ENCODE results near the gene CCDC12.
A peak's percentile ranks its signal among the peaks of the same experiment; 100 is the strongest.

CCDC12 gene

DNA sequence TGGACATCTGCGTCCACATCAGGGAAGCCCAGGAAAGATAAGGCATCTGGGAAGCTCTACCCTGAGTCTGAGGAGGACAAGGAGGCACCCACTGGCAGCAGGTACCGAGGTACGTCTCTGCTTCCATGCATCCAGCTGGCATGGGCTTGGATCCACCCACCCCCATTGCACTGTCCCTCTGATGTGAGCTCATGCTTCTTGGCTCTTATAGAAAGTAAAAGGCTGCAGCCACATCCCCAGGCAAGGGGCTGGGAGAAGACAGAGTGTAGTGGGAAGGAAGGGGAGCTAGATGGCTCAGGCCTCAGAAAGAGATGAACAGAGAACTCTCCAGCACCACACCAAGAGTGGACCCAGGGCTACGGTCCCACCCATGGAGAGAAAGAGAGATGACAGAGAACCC lies 80.8 kb downstream of the CCDC12 start:
- no peak for DNase-seq (ENCODE audit: low read depth in 2 of 3, low spot score in 1 of 3)

DNA sequence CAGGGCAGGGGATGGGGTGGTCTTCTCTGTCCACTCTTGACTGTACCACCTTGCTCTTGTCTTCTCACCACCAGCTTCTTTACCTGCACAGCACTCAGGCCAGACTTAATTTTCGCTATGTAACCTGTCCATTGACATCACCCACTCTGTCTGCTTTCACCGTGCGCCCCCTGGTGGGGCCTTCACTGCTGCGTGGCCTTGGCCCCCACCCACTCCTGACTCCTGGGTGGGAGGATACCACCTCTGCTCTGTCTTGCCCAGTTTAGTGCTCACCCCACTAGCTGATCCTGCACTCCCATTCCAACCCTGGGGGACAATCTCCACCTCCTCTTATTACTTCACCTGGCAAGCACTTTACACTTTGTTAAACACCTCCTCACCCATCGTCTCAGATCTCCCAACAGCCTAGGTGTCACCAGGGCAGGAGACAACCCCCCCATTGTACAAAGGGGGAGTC lies 81.3 kb downstream of the CCDC12 start:
- peak; percentile 51 to 74 (median 71) for DNase-seq (ENCODE audit: low read depth in 2 of 3, low spot score in 1 of 3)

DNA sequence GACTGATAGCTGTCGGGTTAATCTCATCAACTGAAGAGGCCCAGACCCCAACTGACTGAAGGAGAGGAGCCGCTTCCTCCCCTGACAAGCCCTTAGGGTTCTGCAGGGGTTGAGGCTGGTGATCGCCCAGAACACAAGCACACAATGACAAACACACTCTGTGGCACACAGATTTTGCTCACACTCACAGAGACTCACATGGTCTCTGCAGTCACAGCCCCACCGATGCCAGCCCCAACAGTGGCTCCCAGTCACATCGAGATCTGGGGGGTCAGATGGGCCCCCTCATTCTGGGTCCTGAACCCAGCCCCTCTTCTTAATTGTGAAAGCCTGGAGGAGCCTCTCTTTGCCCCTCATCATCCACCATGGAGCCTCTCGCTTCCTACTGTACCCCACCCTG lies 82.3 kb downstream of the CCDC12 start:
- no peak for DNase-seq (ENCODE audit: low read depth in 2 of 3, low spot score in 1 of 3)

DNA sequence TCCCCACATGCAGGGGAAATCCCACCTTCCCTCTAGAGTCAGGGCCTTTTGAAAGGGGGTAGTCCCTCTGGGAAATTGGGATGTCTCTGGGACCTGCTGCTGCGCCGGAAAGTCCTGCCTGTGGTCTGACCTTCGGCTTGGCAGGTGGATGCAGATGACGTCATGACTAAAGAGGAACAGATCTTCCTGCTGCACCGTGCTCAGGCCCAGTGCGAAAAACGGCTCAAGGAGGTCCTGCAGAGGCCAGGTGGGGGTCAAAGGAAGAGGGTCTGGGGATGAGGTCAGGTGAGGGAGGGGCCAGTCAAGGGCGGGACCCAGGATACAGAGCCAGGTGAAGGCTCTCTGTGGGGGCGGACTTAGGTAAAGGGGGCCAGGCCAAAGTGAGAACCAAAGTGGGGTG lies 82.8 kb downstream of the CCDC12 start:
- DNase-seq (ENCODE audit: low read depth in 2 of 3, low spot score in 1 of 3), result no peak

DNA sequence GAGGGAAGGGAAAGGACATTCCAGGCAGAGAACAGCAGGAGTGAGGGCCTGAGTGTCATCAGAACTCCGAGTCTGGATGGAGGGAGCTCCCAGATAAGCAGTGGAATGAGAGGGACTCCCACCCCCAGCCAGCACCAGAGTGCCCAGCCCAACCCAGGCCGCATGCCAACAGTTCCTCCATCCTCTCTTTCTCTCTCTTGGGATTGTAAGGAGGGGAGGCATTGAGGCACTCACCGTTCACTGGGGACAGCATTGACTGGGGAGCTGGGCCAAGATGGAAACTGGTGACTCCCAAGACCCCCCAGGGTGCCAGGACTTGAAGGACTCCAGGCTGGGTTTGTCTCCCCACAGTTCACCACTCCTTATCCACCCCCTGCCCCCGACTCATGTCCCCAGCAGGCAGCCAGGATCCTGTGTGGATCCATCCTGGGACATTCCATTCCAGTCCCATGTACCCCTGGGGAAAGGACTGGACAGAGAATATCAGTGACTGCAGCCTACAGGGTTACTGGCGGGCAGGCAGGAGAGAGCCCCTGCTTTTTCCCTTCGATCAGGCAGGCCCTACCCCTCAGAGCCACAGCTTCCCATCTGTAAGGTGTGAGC lies 83.3 kb downstream of the CCDC12 start:
- no peak for DNase-seq (ENCODE audit: low read depth in 2 of 3, low spot score in 1 of 3)

DNA sequence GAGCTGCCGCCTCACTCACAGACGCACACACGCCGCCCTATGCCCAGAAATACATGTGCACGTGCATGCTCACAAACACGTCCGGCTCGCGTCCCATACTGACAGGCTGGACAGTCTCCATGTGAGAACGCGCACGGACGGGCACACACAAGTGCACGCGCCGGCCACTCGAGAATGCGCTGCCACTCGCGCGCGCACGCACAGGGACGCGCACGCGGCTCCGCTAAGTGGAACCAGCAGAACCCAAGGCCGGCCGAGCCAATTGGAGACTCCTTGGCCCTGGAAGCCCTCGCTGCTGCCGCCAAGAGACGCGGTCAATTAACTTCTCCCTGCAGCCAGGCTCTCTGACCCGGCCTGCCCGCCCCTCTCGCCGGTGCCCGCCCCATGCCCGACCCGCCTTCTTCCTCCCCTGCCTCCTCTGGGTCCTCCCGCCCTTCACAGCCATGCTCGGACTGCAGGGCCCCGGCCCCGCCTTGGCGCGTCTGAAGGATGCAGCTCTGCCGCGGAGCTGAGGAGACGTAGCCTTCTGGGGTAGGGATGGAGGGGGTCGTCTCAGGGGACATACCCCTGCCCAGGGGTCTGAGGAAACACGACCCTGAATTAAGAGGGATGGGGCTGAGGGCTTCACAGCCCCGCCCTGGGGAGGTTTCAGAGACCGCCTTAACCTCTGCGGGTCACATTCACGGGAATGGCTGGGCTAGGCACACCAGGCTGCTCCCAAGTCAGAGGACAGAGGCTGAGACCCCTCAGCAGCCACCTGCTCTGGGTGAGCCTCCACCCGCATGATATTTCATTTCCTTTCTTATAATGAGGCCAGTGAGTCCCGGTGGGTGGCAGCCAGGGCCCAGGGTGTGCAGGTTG lies 84.0 kb downstream of the CCDC12 start:
- DNase-seq (ENCODE audit: low read depth in 2 of 3, low spot score in 1 of 3), result no peak

DNA sequence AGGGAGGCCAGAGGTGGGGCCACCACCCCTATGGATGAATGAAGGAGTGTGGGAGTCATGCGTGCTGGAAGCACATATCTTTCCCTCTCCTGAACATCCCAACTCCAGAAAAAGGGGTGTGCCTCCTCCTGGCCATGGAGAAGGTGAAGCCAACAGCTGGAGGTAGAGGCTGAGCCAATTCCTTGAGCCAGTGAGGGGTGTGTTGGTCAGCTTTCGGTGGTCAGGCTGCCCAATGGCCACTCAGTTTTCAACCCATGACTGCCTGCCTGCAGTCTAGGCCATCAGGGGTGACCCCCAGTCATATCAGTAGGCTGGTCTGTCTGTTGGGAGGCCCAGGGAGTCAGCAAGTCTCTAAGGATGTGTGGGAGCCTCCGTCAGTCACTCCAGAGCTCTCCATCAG lies 85.4 kb downstream of the CCDC12 start:
- no peak for DNase-seq (ENCODE audit: low read depth in 2 of 3, low spot score in 1 of 3)

DNA sequence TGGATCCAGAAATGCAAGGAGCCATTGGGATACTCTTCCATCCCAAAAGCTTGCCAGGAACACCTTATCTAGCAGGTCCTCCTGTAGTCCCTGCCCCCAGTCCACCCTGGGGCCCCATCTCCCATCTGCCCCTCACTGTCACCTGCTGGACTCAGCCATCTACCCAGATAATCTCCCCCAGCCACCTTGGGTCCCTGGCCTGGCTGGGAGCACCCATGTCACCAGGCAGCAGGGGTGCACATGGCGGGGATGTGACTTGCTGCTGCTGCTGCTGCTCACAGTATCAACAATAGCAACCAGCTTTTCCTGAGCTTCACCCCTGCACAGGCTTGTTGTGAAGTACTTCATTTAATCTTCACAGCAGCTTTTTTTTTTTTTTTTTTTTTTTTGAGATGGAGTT lies 86.4 kb downstream of the CCDC12 start:
- no peak for DNase-seq (ENCODE audit: low read depth in 2 of 3, low spot score in 1 of 3)

DNA sequence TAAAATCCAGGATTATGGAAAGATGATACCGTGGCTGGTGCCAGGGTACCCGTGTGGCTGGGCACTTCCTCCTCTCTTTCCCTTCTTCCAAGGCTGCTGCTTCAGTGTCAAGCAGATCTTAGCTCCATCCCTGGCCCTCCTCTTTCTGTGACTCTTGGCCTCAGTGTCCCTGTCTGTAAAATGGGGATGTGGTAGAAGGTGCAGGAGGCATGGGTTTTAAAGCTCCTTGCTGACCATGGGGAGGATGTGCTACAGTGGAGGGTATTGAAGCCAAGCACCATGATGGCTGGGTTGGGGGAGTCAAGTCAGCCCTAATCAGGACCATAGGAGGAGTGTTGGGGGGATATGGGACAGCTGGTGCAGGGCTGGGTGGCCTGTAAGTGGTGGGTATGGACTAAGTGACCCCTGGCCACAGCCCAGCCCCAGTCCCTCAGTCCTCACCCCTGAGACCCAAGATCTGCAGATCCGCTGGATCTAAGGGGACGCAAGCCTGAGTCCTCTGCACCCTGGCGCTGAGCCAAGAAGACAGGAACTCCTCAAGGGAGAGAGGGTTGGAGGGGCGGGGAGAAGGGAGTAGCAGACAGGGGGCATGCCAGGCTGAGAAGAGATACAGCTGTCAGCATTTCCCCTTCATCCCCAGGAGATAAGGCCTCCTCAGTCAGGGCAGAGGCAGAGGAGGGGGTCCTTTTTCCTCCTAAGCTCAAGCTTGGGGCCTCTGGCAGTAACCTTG lies 87.0 kb downstream of the CCDC12 start:
- DNase-seq (ENCODE audit: low read depth in 2 of 3, low spot score in 1 of 3), result no peak

DNA sequence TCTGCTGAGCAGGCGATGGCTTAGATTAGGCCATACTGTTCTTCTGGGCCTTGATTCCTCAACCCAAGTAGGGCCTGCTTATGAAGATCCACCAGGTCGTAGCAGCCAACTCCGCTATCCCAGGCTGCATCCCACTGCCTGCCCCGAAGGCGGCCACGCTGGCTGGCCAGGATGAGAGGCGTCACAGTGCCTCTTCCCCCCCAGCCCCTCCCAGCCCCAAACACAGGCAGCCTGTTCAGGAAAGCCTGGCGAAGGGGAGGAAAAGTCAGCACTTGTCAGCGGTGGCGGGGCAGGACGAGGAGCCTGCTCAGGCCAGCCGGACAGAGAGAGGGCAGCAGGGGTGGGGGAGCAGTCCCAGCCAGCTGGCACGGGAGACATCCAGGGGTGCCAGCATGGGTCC lies 87.8 kb downstream of the CCDC12 start:
- DNase-seq (ENCODE audit: low read depth in 2 of 3, low spot score in 1 of 3), result no peak

DNA sequence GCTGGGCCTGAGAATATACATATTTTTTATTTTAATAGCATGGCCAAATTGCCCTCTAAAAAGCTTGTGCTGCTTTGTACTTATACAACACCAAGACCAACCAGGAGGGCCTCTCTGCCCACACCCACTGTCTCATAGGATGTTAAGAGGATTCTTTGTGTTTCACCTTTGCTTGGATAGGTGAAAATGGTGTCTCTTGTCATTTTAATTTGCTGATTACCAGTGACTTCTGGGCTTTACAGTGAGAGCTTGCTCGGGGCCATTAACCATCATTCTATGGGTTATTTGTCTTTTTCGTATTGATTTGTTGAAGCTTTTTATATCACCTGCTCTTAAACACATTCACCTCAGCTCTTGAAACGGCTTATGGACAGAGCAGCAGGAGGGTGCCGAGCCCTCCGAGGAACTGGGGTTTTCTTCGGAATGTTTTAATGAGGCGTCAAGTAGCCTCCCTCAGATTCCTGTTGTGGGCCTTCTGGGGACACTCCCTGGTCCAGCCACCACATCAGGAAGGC lies 88.5 kb downstream of the CCDC12 start:
- DNase-seq (ENCODE audit: low read depth in 2 of 3, low spot score in 1 of 3), result no peak

DNA sequence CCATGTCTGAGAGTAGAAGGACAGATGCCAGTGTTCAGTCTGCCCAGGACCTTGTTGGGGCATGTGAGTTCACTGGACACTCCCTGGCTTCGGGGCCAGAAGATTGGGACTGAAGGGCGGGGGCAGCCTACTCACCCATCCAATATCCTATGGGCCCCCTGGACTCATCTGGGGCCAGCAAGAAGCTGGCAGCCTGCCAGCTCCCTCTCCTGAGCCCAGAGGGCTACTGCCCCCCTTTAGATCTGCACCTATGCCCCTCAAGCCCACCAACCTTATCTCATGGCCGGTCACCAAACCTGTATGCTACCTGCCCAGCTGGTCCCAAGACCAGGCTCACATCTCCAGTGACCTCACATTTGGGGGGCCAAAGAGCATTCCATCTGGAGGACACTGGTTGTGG lies 90.9 kb downstream of the CCDC12 start:
- no peak for DNase-seq (ENCODE audit: low read depth in 2 of 3, low spot score in 1 of 3)

DNA sequence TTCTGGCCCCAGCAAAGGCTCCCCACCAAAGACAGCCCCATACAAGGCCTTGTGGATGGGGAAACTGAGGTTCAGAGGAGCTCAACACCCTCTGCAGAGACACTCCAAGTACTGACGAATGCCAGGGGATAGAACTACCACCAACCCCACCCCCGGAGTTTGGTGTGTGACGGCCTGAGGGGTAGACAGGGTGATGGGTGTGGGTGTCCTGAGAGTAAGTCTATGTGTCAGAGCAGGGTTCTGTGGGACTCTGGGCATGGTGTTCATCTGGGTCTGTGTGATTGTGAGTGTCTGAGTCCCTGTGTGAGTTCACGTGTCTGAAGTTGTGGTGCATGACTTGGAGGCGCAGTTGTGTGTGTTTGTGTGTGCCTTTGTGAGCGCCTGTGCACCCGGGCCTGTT lies 91.6 kb downstream of the CCDC12 start:
- DNase-seq (ENCODE audit: low read depth in 2 of 3, low spot score in 1 of 3), result no peak

DNA sequence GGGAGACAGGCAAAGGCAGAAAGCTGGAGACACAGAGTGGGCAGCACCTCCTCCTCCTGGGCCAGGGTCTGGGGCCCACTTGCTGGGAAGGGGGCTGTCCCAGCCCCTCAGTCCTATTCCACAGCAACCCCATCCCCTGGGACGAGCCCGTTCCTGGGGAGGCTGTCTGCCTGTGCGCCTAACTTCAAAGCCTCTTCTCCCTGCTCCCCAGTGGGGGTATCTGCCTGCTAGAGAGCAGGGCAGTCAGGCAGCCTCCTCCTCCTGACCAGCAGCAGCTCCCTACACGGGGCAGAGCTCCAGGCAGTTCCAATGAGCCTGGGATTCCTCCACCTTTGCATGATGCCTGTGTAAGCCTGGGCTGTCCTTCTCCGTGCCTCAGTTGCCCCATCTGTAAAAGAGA lies 92.1 kb downstream of the CCDC12 start:
- DNase-seq (ENCODE audit: low read depth in 2 of 3, low spot score in 1 of 3), result no peak

DNA sequence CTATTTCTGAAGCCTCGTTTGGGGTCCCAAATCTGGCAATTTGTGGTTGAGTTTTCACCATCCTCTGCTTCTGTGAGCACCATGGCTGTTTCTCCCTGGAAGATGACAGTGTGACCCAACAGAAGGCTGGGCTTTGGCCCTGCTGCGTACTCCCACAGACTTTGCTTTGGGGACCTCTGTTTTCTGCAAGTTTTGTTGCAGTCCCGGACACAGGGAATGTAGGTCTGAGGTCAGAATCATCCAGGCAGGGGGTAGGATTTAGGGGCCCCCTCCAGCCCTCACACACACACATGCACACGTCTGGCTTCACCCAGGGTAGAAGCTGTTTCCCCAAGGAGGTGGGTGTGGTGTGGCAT lies 92.7 kb downstream of the CCDC12 start:
- DNase-seq (ENCODE audit: low read depth in 2 of 3, low spot score in 1 of 3), result no peak

DNA sequence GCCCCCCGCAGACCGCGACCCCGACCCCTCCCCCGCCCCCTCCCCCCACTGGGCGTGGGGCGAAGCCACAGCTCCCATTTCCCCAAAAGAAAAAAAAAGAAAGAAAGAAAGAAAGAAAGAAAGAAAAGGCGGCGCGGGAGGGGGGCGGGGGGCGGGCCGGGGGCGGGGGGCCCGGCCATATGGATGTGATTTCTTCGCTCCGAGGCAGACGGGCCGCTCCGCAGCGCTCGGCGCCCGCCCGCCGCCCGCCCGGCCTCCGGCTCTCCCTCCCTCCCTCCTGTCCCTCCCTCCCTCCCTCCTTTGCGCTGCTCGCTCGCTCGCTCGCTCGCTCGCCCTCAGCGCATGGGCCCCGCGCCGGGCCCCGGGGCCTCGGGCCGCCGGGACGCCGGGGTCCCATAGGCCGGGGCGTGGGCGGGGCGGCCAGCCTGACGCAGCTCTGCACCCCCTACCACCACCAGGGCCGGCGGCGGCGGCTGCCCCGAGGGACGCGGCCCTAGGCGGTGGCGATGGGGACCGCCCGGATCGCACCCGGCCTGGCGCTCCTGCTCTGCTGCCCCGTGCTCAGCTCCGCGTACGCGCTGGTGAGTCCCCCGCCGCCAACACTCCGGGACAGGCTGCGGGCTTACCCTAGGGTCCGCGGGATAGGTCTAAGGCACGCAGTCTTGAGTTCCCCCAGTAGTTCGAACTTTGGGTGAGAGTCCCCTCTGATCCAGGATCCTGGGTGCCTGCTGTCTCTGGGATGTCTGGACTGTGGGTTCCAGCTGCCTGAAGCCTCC lies 93.3 kb downstream of the CCDC12 start:
- no peak for DNase-seq (ENCODE audit: low read depth in 2 of 3, low spot score in 1 of 3)

DNA sequence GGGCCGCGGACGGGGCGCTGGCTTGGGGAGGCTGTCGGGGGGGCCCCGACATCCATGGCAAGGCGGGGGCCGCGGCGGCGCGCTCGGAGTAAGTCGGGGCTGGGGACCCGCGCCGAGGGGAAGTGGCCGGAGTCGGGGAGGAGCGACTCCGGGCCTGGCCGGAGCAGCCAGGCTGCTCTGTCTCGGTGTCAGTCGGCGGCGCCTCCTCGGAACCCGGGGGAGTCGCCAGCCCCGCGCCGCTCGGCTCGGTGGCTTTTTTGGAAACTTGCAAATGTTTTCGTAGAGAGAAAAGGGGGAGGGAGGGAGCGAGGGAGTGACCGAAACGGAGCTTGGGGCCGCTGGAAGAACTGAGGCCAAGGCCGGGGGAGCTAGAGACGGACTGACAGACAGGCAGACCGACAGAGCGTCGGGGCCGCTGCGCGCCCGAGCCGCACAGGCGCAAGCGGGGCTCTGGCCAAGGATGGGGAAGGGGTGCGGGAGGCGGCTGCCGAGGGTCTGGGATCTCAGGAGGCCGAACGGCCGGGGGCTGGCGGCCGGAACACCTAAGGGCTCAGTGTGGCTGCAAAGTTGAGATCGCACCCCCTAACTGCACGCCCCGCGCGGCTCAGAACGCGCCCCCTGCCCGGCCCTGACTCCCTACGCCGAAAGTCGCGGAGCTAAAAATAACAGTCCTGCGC lies 94.0 kb downstream of the CCDC12 start:
- DNase-seq (ENCODE audit: low read depth in 2 of 3, low spot score in 1 of 3), result no peak

DNA sequence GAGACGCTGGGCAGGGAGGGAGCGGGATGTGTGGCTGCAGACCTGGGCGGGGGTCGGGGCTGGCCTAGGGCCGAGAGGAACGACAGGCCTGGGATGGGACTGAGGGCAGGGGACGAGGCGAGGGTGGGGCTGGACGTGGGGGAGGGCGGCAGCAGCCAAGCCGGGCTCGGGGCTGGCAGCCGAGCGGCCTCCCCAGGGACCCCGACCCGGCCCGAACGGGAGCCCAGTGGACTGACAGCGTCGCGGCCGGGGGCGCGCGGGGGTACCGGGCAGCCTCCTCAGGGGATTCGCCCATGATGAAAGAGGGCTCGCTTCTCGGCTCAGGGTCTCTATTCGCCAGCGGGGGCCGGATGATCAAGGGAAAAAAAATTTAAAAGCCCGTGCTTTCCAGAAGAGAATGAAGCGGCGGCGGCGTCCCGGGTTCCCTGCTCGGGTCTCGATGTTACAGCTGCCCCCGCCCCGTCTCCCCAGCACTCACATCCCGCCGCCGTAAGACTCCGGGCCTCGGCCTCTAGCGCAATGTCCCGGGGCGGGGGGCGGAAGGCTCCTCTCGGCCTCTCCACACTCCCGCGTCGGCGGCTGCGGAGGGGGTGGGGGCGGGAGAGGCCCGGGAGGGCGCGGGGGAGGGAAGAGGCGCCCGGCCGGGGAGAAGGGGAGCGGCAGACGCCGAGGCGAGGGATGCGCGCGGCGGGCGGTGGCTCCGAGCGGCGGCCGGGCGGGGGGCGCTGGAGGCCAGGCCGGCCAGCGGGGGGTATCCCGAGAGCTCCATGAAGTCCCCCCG lies 94.8 kb downstream of the CCDC12 start:
- DNase-seq (ENCODE audit: low read depth in 2 of 3, low spot score in 1 of 3), result no peak

DNA sequence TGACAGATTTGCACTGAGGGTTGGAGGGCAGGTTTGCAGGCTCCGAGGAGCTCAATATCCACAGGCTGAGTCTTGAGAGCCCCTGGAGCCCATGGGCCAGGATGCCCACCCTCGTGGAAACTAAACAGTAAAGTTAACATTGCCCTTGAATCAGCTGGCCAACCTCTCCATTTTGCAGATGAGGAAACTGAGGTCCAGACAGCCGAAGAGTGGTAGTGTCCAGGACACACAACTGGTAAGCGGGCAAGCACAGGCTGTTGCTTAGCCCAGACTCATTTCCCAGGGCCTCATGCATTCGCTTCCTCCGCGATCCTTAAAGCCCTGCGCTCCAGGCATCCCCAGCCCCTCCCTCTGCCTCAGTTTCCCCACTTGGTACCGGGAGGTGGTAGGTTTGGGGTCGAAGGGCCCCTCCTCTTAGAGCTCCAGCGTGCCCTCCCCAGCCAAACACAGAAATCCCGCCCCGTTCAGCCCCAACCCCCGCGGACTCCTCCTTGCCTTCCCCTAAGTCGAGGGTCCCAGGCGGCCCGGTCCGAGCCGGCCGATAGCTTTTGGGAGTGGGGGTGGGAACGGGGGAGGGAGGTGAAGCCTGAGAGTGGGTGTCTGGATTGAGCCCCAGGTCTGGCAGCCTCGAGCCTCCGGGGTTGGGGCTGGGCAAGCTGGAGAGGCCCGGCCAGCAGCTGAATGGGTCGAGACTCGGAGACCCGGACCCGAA lies 95.5 kb downstream of the CCDC12 start:
- no peak for DNase-seq (ENCODE audit: low read depth in 2 of 3, low spot score in 1 of 3)

Measured in stimulated activated CD4-positive, alpha-beta T cell treated with anti-CD3 and anti-CD28 coated beads, Interleukin-12 subunit alpha, Interleukin-12 subunit beta, amount 100 ng/mL, for 48 hours (primary cell).